HG03571 (cell line): ENCODE data around the gene P2RX1.

Experiments
- ATAC-seq: cut with Tn5 transposase; IDR thresholded peaks from one replicate; pipeline ENCODE4 v1.9.1; 2021; ENCODE audit not compliant: unreplicated experiment

P2RX1 gene

DNA sequence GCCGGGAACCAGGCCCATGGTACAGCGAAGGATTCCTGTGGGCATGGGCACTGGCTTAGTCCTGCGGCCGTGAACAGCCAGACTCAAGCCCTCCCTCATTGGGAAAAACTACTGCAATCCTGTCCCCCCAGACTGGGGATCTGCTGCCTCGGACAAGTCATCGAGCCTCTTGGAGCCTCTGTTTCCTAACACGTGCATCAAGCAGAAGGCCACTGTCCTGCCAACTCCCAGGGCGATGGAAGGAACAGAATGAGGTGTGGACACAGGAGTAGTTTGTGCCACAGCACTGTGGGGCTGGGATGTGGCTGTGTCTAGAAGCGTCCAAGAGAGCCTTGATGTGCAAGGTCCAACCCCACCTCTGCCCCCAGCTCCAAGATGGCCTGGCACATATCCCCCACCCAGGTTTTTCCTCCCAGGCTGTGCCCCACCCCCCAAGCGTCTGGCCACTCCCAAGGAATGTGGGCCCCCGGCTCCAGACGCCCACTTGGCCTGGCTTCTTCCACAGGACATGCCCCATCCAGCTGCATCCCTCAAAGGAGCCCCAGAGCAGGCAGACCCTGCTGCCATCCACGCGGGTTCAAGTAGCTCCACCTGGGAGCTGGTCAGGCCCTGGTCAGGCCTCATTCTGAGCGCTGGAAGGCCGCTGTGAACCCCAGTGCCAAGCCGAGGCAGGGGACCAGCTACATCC lies 26.8 kb downstream of the P2RX1 start:
- ATAC-seq: no peak

DNA sequence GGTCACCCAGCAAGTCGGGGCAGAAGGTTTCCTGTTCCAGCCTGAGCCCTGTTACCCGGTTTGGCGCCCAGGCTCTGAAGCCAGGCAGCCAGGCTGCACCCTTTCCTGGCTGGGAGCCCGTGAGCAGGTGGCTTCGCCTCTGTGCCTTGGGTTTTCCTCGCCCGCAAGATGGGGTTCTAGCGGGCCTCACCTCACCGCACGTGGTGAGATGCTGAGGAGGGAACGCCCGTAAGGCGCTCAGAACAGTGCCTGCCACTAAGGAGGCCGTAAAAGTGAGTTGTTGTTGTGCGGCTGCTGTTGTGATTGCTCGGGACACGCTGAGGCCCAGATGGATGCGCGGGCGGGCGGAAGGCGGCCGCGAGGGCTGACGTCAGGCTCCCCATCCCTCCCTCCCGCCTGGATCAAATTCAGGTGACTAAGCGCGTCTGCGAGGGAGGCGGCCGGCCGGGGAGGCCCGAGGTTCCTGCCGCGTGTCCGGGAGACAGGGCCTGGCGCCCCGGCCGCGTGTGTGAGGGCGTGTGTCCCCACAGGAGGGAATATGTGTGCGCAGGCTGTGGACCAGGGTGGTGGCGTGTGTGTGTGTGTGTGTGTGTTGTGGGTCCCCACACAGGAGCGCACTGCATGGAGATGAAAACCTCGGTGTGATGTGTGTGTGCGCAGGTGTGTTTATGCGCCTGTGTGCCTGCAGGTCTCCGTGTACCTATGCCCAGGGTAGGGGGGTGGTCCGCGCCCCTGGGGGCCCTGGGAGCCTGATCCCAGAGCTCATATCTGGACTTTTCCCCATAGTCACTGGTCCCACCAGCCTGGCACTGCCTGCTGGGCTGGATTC lies 27.7 kb downstream of the P2RX1 start:
- ATAC-seq: no peak

DNA sequence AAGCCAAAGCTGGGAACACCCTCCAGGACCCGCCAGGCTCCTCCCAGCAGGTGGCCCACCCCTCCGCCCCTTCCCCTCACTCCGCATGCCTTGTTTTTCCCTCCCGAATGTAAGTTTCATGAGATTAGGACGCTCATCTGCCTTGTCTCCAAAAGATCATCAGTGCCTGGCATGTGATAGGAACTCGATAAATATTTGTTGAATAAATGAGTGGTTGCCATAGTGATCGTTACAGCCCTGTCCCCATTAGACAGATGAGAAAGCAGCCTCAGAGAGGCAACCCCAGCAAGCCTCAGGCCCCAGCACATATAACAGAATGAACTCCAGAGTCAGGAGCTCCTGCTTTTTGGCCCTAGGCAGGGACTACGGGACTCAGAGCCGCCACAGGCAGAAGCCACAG lies 28.5 kb downstream of the P2RX1 start:
- no peak for ATAC-seq

DNA sequence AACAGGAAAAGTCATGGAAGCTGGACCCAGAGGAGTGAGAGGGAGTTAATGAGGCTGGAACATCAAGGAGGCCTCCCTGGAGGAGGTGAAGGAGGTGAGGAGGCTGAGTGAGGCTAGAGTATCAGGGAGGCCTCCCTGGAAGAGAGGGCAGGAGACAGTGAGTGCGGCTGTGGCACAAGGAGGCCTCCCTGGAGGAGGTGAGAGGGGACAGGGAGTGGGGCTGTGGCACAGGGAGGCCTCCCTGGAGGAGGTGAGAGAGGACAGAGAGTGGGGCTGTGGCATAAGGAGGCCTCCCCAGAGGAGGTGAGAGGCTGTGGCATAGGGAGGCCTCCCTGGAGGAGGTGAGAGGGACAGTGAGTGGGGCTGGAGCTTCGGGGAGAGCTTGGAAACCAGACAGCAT lies 28.9 kb downstream of the P2RX1 start:
- ATAC-seq: no peak

DNA sequence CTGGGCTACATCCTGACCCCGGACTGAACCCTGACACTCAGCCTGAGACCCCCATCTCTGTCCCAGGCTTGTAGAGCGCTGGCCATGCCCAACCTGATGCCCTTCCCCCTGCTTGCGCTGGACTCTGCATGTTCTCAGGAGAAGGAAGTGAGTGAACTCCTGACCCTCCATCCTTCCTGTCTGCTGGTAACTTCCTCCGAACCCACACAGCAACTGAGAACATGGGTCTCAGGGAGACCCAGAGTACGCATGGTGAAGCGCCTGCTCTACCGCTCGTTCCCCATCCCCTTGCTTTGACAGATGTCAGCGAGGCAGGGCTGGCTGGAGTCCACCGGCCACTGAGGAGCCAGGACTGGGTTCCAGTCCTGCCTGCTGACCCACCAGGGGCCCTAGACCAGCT lies 29.5 kb downstream of the P2RX1 start:
- ATAC-seq: no peak

DNA sequence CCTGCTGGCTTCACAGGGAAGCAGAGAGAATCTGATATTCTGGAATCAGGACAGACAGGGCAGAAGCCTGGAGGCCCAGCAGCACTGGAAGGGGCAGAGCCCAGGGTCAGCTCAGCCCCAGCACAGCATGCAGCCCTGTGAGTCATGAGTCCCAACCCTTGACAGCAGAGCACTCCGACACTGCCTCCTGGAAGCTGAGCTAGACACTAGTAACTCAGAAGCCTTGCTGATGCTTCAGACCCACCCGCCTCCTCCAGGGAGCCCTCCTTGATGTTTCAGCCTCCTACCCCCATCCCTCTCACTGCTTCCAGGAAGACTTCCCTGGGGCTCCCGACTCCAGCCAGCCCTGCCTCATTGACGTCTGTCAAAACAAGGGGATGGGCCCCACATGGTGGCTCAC lies 30.3 kb downstream of the P2RX1 start:
- ATAC-seq: no peak

DNA sequence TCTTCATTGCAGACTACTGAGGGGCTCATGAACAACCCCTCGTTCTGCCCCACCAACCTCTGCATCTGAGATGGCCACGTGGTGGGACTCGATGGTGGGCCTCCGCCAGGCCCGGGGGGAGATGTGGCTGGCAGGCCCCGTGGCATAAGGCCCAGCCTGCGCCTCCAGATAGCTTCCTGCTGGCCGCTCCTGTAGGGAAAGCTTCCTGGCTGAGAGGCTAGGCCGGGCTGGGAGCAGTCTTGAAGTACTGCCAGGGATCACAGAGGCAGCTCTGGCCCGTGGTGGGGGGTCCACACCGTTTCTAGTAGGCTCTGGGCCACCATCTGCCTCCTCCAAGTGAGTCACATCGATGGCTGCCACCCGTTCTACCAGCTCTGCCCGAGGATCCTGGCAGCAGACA lies 31.0 kb downstream of the P2RX1 start:
- no peak for ATAC-seq

DNA sequence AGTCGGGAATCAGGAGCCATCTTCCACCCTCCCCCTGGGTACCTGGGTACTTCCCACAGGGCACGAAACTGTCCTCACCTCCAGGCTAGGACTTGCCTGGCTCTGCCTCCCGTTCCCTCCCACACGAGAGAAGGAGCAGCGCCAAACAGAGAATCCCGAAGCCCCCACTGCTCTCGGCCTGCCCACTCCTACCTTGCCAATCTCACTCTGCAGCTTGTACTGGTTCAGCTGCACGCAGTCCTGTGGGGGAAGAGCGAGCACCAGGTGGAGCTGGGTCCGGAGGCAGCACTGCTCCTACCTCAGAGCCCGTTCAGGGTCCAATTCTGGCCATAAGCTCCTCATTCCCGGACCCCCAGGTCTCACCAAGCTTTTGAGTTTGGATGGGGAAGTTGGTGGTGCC lies 32.1 kb downstream of the P2RX1 start:
- ATAC-seq: no peak

DNA sequence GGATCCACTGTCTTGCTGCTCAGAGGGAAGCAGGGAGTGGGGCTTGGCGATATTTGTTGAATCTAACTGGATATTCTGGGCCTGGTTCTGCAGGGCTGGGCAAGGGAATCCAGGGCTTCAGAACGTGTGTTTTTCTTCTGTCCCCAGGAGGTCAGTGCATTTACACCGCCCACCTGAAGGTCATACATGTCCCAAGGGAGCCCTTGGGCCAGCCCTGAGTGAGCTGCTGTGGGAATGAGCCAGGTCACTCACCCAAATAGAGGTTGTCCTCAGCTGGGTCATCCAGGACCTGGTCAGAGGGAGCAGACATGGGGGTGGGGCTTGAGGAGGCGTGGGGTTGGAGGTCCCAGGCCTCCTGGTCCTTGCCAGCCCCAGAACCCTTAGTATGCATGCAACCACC lies 34.0 kb downstream of the P2RX1 start:
- no peak for ATAC-seq

DNA sequence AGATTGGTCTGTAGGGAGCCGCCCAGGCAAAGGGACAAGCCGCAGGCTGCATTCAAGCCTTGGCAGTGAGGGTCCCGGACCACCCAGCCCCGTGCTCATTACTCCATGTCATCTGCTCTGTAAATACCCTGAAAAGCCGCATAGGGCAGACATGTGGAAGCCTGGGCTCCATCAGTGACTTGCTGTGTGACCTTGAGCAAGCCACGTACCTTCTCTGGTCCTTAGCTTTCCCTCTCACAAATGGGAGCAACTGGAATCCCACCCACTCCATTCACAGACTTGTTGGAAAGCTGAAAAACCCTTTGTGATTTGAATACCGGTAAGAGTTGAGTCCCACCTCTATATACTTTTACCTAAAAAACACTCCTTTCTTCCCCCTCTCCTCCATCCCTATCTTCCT lies 35.3 kb downstream of the P2RX1 start:
- no peak for ATAC-seq

DNA sequence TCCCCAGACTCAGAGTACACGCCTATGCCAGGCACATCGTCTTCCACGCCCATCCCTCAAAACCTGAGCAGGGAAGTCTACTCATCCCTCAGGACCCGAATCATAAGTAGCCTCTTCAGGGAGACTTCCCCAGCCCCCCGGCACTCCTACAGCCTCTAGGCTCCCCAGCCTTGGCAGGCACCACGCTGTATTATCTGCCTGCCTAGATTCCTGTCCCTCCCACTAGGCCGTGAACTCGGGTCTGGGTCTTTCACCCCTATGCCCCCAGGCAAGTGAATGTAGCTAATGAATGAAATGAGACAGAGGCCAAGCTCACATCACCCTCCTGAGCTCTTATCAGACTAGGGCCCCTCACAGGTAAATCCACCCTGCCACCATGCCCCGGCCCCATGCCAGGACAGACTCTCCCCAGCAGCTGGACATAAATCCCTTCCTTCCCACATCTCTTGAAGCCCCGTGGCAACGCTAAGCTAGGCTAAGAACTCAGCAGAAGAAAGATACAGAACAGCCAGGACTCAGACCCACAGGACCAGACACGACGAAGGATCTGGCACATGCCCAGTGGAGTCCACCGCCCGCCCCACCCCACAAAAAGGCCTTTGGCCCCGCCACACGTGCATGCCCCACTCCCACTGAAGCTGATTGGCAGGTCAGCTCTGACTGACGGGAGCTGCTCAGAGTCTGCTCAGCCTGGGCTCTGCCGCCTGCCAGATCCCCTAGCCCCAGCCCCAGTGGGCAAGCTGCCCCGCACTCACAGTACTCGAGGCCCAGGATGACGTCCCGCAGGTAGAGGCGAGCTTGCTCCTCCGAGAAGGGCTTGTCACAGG lies 36.5 kb downstream of the P2RX1 start:
- no peak for ATAC-seq

DNA sequence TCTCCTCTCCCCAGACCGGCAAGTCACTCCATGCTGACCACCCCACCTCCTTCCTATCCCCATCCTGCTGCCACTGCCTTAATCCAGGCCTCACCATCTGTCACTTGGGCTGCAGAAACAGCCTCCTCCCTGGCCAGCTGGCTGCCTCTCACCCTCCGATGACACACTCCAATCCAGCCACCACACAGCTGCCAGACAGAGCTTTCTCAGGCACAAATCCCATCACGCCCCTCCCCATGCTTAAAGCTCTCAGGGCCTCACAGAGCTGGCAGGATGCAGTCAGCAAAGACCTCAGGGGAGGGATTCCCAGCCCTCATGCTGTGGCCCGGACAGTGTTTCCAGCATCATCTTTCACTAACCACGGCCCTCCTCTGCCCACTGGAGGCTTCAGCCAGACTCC lies 37.1 kb downstream of the P2RX1 start:
- no peak for ATAC-seq

DNA sequence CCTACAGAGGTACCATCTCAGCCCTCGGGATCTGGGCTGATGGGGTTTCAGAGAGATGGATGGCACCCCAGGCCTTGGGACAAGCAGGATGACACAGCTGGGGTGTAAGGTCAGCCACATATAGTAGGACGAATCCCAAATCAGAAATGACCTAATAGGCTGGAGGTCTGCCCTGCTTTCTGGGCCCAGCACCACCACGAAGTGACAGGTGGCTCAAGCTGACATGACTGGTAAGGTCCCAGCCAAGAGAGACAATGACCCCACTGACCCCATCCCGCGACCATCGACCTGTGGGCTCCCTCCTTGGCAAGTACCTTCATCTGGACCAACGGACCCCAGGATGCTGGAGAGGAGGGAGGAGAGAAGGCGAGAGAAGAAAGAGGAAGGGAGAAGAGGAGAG lies 39.0 kb downstream of the P2RX1 start:
- no peak for ATAC-seq

DNA sequence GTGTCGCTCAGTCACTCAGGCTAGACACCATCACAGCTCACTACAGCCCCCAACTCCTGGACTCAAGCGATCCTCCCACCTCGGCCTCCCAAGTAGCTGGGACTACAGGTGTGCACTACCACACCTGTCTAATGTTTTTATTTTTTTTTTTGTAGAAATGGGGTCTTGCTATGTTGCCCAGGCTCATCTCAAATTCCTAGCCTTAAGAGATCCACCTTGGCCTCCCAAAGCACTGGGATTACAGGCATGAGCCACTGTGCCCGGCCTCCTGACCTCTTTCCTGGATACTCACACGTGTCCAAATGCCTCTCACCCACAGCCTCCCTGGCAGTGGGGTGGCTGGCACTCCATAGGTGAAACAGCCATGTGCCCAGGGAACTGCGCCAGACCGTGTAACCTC lies 40.9 kb downstream of the P2RX1 start:
- ATAC-seq: no peak

DNA sequence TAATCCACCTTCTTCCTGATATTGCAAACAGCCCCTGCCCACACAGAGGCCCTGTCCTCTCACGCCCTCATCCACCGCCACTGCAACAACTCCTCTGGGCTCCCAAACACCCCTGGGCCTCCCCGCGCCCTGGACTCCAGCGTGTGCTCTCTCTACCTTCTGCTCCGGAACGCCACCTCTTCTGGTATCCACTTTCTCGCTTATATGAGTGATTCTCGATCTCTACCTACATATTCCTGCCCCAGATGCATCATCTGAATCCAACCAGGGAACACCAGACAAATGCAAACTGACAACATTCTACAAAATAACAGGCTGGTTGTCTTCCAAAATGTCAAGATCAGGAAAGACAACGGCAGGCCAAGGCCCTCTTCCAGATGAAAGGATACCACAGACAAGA lies 42.4 kb downstream of the P2RX1 start:
- ATAC-seq: no peak

DNA sequence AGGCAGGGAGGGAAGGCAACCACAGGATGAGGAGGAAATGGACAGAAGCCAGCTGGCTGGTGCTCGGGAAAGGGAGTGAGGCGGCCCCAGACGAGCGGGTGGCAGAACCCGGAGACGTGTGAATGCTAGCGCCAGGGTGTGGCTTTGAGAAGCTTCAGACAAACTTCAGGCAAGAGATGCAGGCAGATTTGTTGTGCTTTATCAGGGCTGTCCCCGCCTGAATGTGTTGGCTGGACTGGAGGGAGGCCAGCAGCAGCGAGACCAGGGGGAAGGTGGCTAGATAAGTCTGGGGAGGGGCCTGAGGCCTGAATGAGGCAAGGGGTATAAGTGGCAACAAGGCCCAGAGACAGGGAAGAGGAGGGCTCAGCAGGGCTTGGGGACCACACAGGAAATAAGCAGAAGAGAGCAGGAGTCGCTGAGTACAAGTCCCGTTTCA lies 45.4 kb downstream of the P2RX1 start:
- ATAC-seq: no peak

DNA sequence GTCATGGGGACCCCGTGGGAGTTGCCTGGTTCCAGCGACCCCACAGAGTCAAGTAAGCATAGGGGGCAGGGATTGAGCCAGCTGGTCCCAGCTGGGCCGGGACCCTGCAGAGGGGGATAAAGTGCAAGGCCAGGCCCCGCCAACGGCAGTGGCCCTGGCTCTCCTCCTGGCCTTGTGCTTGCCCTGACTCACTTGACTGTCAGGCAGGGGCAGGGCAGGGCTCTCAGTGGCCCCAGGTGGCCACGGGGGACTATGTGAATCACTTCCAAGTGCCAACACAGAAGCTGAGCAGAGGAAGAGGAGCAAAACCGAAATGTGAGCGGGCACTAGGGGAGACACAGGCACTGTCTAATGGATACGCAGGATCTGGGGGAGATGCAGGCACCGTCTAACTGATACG lies 48.7 kb downstream of the P2RX1 start:
- ATAC-seq: no peak

DNA sequence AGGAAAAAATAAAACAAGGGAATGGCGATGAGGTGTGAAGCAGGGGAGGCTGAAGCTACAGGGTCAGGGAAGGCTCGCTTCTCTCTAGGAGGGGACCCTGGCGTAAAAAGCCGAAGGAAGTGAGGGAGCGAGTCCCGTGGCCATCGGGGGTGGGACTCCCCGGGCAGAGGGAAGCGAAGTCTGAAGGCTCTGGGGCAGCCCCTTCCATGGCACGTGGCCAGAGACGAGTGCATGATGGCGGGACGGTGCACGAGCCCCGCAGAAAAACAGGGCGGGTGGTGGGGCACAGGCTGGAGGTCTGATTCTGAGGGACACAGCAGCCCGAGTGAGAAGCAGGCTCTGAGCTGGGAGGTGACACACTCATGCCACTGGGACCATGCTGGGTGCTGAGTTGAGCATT lies 49.2 kb downstream of the P2RX1 start:
- ATAC-seq: no peak

DNA sequence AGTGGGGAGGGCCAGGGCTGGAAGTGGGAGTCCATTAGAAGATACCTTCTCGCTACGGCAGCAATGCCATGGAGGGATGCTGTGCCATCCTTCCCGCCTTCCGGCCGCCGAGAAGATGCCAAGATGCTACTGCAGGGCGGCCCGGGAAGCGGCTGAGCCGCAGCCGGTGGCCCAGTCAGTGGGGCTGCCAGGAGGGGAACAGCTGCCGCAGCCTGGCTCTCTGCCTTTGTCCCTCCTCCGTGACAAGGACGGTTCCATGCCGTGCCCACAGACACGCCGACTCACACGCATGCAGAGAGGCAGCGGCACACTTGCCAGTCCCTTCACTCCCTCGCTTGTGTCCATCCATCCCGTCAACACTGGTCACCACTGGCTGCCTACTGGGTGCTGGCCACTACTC lies 50.0 kb downstream of the P2RX1 start:
- ATAC-seq: no peak

DNA sequence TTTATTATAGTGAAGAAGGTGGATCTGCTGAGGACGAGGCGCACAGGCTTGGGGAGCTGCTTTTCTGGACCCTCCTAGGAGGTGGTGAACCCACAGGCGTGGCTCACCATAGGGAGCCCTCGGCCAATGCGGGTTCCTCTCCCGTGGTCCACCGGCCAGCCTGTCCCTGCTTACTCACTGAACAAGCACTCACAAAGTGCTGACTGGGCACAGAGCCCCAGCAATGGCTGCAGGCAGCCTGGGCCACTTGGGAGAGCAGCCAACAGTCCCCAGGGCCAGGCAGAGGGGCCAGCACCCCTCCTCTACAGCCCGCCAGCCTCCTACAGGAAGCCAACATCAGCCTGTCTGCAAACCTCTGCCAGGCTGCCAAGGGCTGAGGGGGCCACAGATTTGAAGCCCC lies 51.1 kb downstream of the P2RX1 start:
- ATAC-seq: no peak

DNA sequence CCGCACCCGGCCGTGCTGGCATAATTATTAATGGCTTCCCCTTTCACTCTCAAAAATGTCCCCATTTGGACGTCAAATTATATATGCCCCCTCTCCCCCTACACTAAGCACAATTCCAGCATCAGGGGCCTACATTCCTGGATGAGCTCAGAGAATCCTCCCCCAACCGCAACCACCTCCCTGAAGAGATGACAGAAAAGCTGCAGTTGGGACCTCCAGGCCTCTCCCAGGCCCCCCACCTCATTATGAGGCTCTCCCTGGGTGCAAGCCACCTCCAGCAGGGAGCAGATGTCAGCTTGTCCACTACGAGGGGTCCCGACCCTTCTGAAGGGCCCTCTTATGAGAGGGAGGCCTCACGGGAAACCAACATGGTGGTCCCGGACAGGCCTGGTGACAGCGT lies 51.7 kb downstream of the P2RX1 start:
- ATAC-seq: no peak
